ENCODE measurements around the gene CD2BP2. TPM values are rescaled to one million over a fixed set of nuclear protein-coding genes. Genes with fewer than 3 reads are reported as not detected.
A peak's percentile ranks its signal among the peaks of the same experiment; 100 is the strongest.

CD2BP2 gene
- total and polyA plus RNA-seq, 9 of the 15 experiments (the other 6 are each of a cell fraction or from before 2014, with no cell fraction given): 3.9 to 51.1 (median 32.8) TPM

DNA sequence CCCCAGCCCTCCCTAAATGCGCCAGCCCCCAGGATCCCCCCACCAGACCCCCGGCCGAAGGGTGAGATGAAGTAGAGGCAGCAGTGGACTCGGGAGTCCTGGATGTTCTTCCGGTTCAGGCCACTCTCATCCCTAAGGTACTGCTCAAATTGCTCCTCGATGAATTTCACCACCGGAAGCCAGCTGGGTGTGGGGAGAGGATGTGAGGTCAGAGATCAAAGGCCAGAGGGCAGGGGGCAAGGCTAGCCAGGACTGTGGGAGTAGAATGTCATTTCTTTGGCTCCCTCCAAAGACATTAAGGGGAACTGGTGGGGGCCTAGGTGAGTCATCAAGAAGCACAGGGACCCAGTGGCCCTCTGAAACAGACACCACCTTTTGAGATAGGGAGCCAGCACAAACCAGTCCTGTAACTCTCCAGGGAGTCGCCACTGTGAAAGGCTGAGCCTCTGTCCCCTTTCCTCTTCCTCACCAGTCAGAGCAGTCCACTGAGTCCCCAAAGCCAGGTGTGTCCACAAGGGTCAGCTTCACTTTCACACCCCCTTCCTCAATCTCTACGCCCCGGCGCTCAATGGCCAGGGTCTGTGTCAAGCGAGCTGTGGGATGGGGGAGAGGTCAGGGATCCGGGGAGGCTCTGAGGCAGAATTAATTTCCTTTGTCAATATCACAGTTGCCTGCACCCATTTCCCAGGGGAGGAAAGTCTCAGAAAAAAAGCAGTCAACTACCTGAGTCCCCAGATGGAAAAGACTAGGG lies 26.4 kb upstream of the CD2BP2 start (continued):
- peak; percentile 30; the same call in 1 of the 2 replicates for TF ChIP-seq MEF2D (tag; conservative IDR thresholded peaks at IDR 0.05; ENCODE audit: low read depth)
- peak; percentile 51 for TF ChIP-seq PHF20 (IDR thresholded peaks at IDR 0.05; ENCODE audit: partially characterized antibody)
- TF ChIP-seq, protein P1, sequence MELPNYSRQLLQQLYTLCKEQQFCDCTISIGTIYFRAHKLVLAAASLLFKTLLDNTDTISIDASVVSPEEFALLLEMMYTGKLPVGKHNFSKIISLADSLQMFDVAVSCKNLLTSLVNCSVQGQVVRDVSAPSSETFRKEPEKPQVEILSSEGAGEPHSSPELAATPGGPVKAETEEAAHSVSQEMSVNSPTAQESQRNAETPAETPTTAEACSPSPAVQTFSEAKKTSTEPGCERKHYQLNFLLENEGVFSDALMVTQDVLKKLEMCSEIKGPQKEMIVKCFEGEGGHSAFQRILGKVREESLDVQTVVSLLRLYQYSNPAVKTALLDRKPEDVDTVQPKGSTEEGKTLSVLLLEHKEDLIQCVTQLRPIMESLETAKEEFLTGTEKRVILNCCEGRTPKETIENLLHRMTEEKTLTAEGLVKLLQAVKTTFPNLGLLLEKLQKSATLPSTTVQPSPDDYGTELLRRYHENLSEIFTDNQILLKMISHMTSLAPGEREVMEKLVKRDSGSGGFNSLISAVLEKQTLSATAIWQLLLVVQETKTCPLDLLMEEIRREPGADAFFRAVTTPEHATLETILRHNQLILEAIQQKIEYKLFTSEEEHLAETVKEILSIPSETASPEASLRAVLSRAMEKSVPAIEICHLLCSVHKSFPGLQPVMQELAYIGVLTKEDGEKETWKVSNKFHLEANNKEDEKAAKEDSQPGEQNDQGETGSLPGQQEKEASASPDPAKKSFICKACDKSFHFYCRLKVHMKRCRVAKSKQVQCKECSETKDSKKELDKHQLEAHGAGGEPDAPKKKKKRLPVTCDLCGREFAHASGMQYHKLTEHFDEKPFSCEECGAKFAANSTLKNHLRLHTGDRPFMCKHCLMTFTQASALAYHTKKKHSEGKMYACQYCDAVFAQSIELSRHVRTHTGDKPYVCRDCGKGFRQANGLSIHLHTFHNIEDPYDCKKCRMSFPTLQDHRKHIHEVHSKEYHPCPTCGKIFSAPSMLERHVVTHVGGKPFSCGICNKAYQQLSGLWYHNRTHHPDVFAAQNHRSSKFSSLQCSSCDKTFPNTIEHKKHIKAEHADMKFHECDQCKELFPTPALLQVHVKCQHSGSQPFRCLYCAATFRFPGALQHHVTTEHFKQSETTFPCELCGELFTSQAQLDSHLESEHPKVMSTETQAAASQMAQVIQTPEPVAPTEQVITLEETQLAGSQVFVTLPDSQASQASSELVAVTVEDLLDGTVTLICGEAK (IDR thresholded peaks at IDR 0.05): peak; percentile 90
- TF ChIP-seq, protein P1 (CRISPR knock-in tag; IDR thresholded peaks at IDR 0.05): no peak
- no peak for TF ChIP-seq ZKSCAN3 (CRISPR knock-in tag; IDR thresholded peaks at IDR 0.05)
- TF ChIP-seq TAL1 (IDR thresholded peaks at IDR 0.05): no peak
- no peak for TF ChIP-seq ZC3H4 (CRISPR knock-in tag; IDR thresholded peaks at IDR 0.05; ENCODE audit: borderline replicate concordance)
- TF ChIP-seq ARID1B (IDR thresholded peaks at IDR 0.05): peak; percentile 77
- no peak for TF ChIP-seq SETDB1 (IDR thresholded peaks at IDR 0.05; ENCODE audit: low read length)
- no peak for TF ChIP-seq SAP30 (IDR thresholded peaks at IDR 0.05; ENCODE audit: borderline replicate concordance, insufficient read depth, low read depth, low read length, poor library complexity, severe bottlenecking)
- peak; percentile 46 for TF ChIP-seq TEAD4 (IDR thresholded peaks at IDR 0.05; ENCODE audit: low read length)
- TF ChIP-seq TEAD4 (CRISPR knock-in tag; IDR thresholded peaks at IDR 0.05; ENCODE audit: borderline replicate concordance): no peak
- no peak for TF ChIP-seq TCFL5 (CRISPR knock-in tag; conservative IDR thresholded peaks at IDR 0.05)
- TF ChIP-seq, protein P2, sequence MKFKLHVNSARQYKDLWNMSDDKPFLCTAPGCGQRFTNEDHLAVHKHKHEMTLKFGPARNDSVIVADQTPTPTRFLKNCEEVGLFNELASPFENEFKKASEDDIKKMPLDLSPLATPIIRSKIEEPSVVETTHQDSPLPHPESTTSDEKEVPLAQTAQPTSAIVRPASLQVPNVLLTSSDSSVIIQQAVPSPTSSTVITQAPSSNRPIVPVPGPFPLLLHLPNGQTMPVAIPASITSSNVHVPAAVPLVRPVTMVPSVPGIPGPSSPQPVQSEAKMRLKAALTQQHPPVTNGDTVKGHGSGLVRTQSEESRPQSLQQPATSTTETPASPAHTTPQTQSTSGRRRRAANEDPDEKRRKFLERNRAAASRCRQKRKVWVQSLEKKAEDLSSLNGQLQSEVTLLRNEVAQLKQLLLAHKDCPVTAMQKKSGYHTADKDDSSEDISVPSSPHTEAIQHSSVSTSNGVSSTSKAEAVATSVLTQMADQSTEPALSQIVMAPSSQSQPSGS (CRISPR knock-in tag; IDR thresholded peaks at IDR 0.05): no peak
- TF ChIP-seq, protein P3, sequence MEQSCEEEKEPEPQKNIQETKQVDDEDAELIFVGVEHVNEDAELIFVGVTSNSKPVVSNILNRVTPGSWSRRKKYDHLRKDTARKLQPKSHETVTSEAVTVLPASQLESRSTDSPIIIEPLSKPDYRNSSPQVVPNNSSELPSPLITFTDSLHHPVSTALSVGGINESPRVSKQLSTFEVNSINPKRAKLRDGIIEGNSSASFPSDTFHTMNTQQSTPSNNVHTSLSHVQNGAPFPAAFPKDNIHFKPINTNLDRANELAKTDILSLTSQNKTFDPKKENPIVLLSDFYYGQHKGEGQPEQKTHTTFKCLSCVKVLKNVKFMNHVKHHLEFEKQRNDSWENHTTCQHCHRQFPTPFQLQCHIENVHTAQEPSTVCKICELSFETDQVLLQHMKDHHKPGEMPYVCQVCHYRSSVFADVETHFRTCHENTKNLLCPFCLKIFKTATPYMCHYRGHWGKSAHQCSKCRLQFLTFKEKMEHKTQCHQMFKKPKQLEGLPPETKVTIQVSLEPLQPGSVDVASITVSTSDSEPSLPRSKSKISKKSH (CRISPR knock-in tag; IDR thresholded peaks at IDR 0.05): no peak
